H1 (cell line): ENCODE data around the gene ZBTB49. TPM values are rescaled to one million over a fixed set of nuclear protein-coding genes. Genes with fewer than 3 reads are reported as not detected.

Source experiments
- CTCF ChIA-PET: fragments of 300-600 bp; sonication (Branson Sonifier 250); formaldehyde crosslinking; loops from one replicate; lab custom pipeline; 2021; ENCODE audit not compliant: partially characterized antibody; lab: Charles Lee
- POLR2A ChIA-PET: fragments of 300-600 bp; sonication (Branson Sonifier 250); formaldehyde crosslinking; loops from one replicate; lab custom pipeline; 2021; ENCODE audit warnings: inconsistent platforms; ENCODE audit not compliant: partially characterized antibody; lab: Charles Lee
- DNase-seq, 2 experiments: peaks; one replicate each; pipeline versions ENCODE4 v3.0.0 to v3.0.0-alpha.2; 2010 to 2022; ENCODE audit warnings: low spot score in 2 of 2, low read depth in 1 of 2, mixed read lengths in 1 of 2
- FAIRE-seq: peaks from 2 replicates; lab custom pipeline; 2011; peaks lifted over from hg19 to GRCh38; lab: Jason Lieb, UNC
- H2AFZ ChIP-seq: 2 replicates; pipeline ENCODE4 v1.8.1; 2012; ENCODE audit warnings: low read length, inconsistent platforms
- H2AK5ac ChIP-seq: 2 replicates; pipeline ENCODE4 v1.6.1; 2013; ENCODE audit warnings: low read depth, low read length
- H2BK120ac ChIP-seq: replicated peaks from 2 replicates; pipeline ENCODE3; 2013; ENCODE audit warnings: low read depth, low read length, inconsistent platforms
- H2BK12ac ChIP-seq: 2 replicates; pipeline ENCODE4 v1.6.1; 2013; ENCODE audit warnings: low read depth, low read length
- H2BK15ac ChIP-seq: 2 replicates; pipeline ENCODE4 v1.6.1; 2013; ENCODE audit warnings: low read length
- H2BK20ac ChIP-seq: 2 replicates; pipeline ENCODE4 v1.6.1; 2013; ENCODE audit warnings: low read length
- H2BK5ac ChIP-seq: 2 replicates; pipeline ENCODE4 v1.6.1; 2013; ENCODE audit warnings: low read depth, low read length
- H3K14ac ChIP-seq: 2 replicates; pipeline ENCODE4 v1.6.1; 2013; ENCODE audit warnings: inconsistent platforms; ENCODE audit not compliant: insufficient read length
- H3K18ac ChIP-seq: 2 replicates; pipeline ENCODE4 v1.6.1; 2013; ENCODE audit warnings: low read length; ENCODE audit errors: extremely low read depth
- H3K23ac ChIP-seq: 2 replicates; pipeline ENCODE4 v1.6.1; 2013; ENCODE audit warnings: inconsistent platforms; ENCODE audit not compliant: insufficient read length
- H3K23me2 ChIP-seq: 2 replicates; pipeline ENCODE4 v1.6.1; 2013; ENCODE audit warnings: low read depth, low read length
- H3K27ac ChIP-seq: 2 replicates; pipeline ENCODE4 v1.6.1; 2011; ENCODE audit warnings: low read depth, low read length, inconsistent platforms
- H3K27me3 ChIP-seq, 4 experiments: replicated peaks in 1 of 4; 1 replicate in 1 of 4; 2 replicates in 3 of 4; pipeline versions ENCODE4 v1.6.1 to v1.8.1; 2011 to 2013; ENCODE audit warnings: low read length in 3 of 4, mild to moderate bottlenecking in 3 of 4, inconsistent platforms in 2 of 4, mixed read lengths in 2 of 4, moderate library complexity in 1 of 4; ENCODE audit not compliant: control insufficient read depth in 3 of 4, insufficient read depth in 3 of 4; ENCODE audit errors: extremely low read depth in 1 of 4
- H3K36me3 ChIP-seq, 4 experiments: 2 replicates each; pipeline versions ENCODE4 v1.6.1 to v1.8.1; 2011 to 2013; ENCODE audit warnings: mild to moderate bottlenecking in 4 of 4, low read length in 3 of 4, moderate library complexity in 2 of 4, control low read depth in 1 of 4, inconsistent platforms in 1 of 4; ENCODE audit not compliant: insufficient read depth in 4 of 4, control insufficient read depth in 2 of 4
- H3K4ac ChIP-seq: replicated peaks from 2 replicates; pipeline ENCODE3; 2013; ENCODE audit warnings: low read length, low read depth, mixed read lengths, inconsistent platforms; ENCODE audit not compliant: insufficient read length
- H3K4me1 ChIP-seq, 4 experiments: replicated peaks in 1 of 4; 1 replicate in 1 of 4; 2 replicates in 3 of 4; pipeline versions ENCODE4 v1.6.1 to v1.8.1; 2011 to 2013; ENCODE audit warnings: low read length in 3 of 4, inconsistent platforms in 2 of 4, mixed read lengths in 1 of 4; ENCODE audit not compliant: insufficient read depth in 4 of 4, control insufficient read depth in 3 of 4
- H3K4me2 ChIP-seq, 2 experiments: 2 replicates each; pipeline versions ENCODE4 v1.6.1 to v1.8.1; 2011 to 2013; ENCODE audit warnings: low read depth in 2 of 2, low read length in 2 of 2, control low read depth in 1 of 2, inconsistent platforms in 1 of 2, mild to moderate bottlenecking in 1 of 2; ENCODE audit not compliant: insufficient read depth in 1 of 2
- H3K4me3 ChIP-seq, 4 experiments: fragments of 200-600, 300-600 bp in 1 of 4; sonication (generic), shearing (Covaris generic), sonication (Bioruptor Twin) in 1 of 4; 2 replicates each; pipeline versions ENCODE4 v1.5.1 to v1.8.1; 2011 to 2016; ENCODE audit warnings: low read length in 4 of 4, low read depth in 3 of 4, control low read depth in 2 of 4, inconsistent platforms in 2 of 4, mild to moderate bottlenecking in 2 of 4, mixed read lengths in 1 of 4, moderate library complexity in 1 of 4; ENCODE audit not compliant: insufficient read depth in 2 of 4; ENCODE audit errors: extremely low read depth in 1 of 4
- H3K56ac ChIP-seq: replicated peaks from 2 replicates; pipeline ENCODE3; 2013; ENCODE audit warnings: low read depth, mild to moderate bottlenecking, mixed read lengths, low read length, inconsistent platforms; ENCODE audit not compliant: insufficient read length
- H3K79me1 ChIP-seq: 2 replicates; pipeline ENCODE4 v1.6.1; 2013; ENCODE audit warnings: low read depth, low read length, control low read depth
- H3K79me2 ChIP-seq, 2 experiments: 2 replicates each; pipeline versions ENCODE4 v1.6.1 to v1.8.1; 2012 to 2013; ENCODE audit warnings: low read length in 2 of 2, mild to moderate bottlenecking in 2 of 2, inconsistent platforms in 1 of 2; ENCODE audit not compliant: insufficient read depth in 2 of 2, control insufficient read depth in 1 of 2
- H3K9ac ChIP-seq, 4 experiments: replicated peaks in 1 of 4; 1 replicate in 1 of 4; 2 replicates in 3 of 4; pipeline versions ENCODE4 v1.6.1 to v1.8.1; 2011 to 2013; ENCODE audit warnings: low read depth in 3 of 4, low read length in 3 of 4, control low read depth in 2 of 4, mild to moderate bottlenecking in 2 of 4, moderate library complexity in 2 of 4, inconsistent platforms in 1 of 4; ENCODE audit errors: extremely low read depth in 1 of 4
- H3K9me3 ChIP-seq, 2 experiments: 2 replicates each; pipeline versions ENCODE4 v1.6.1 to v1.8.1; 2012 to 2013; ENCODE audit warnings: mild to moderate bottlenecking in 2 of 2, moderate library complexity in 2 of 2, control low read depth in 1 of 2, inconsistent platforms in 1 of 2, low read depth in 1 of 2, low read length in 1 of 2, mixed read lengths in 1 of 2; ENCODE audit not compliant: insufficient read depth in 2 of 2
- H4K20me1 ChIP-seq, 2 experiments: replicated peaks in 1 of 2; 2 replicates each; pipeline versions ENCODE3 to v1.8.1; 2011 to 2013; ENCODE audit warnings: inconsistent platforms in 2 of 2, low read length in 2 of 2, mild to moderate bottlenecking in 1 of 2; ENCODE audit not compliant: insufficient read depth in 2 of 2, control insufficient read depth in 1 of 2
- H4K5ac ChIP-seq: 2 replicates; pipeline ENCODE4 v1.6.1; 2013; ENCODE audit warnings: low read length, low read depth, mixed read lengths, inconsistent platforms; ENCODE audit not compliant: insufficient read length
- H4K8ac ChIP-seq: 2 replicates; pipeline ENCODE4 v1.8.0; 2013; ENCODE audit warnings: mild to moderate bottlenecking, moderate library complexity, low read length, inconsistent platforms; ENCODE audit not compliant: insufficient read depth; ENCODE audit errors: extremely low read depth
- H4K91ac ChIP-seq: replicated peaks from 2 replicates; pipeline ENCODE3; 2013; ENCODE audit warnings: low read length, mixed read lengths, inconsistent platforms; ENCODE audit not compliant: insufficient read length
- BACH1 ChIP-seq: IDR thresholded peaks from 2 replicates; pipeline ENCODE4 v1.6.1; 2012; ENCODE audit warnings: low read length, improper control_type of control experiment
- PHF8 ChIP-seq: fragments of 200-600 bp; sonication (generic); conservative IDR thresholded peaks from 2 replicates; pipeline ENCODE4 v1.7.1; 2012; ENCODE audit warnings: low read depth, mild to moderate bottlenecking, inconsistent platforms, low read length, moderate library complexity
- POLR2A ChIP-seq, 2 experiments: IDR thresholded peaks; 1 replicate in 1 of 2; 2 replicates in 1 of 2; pipeline ENCODE4 v1.6.1; 2011; ENCODE audit warnings: low read depth in 2 of 2, low read length in 2 of 2, mild to moderate bottlenecking in 2 of 2; ENCODE audit errors: control extremely low read depth in 1 of 2
- SRF ChIP-seq: IDR thresholded peaks from 2 replicates; pipeline ENCODE4 v1.6.1; 2011; ENCODE audit warnings: mild to moderate bottlenecking, low read depth, low read length, moderate library complexity
- TAF7 ChIP-seq: optimal IDR thresholded peaks from 2 replicates; pipeline ENCODE3; 2011; ENCODE audit warnings: low read depth, mild to moderate bottlenecking, inconsistent platforms, low read length, moderate library complexity, borderline replicate concordance
- TBP ChIP-seq: IDR thresholded peaks from 2 replicates; pipeline ENCODE4 v1.6.1; 2011; ENCODE audit warnings: low read depth, low read length, improper control_type of control experiment
- WGBS, 2 experiments: shearing (Covaris generic) in 1 of 2; methylation state at CpG; one replicate each; pipeline versions ENCODE4 v1.1.6 to v1.1.7; 2013 to 2015; ENCODE audit warnings: low lambda C conversion rate in 2 of 2, mixed read lengths in 2 of 2, inconsistent platforms in 1 of 2, low coverage in 1 of 2, missing lambda C conversion rate in 1 of 2; ENCODE audit not compliant: insufficient replicate concordance in 2 of 2, insufficient coverage in 1 of 2, insufficient read length in 1 of 2; ENCODE audit errors: extremely low coverage in 1 of 2, missing lambda C conversion rate in 1 of 2; 5-methylcytosine and 5-hydroxymethylcytosine counted together
- polyA plus RNA-seq, 7 experiments: library from polyadenylated mRNA; depleted of rRNA in 3 of 7; stranded (reverse) in 5 of 7; unstranded in 2 of 7; fragments of >200 nt in 5 of 7; fragments of 200-250 nt in 2 of 7; gene quantifications; 1 replicate in 5 of 7; 2 replicates in 1 of 7; 4 replicates in 1 of 7; pipeline versions ENCODE4 v1.2.1 to v1.2.3, GENCODE V29; 2011 to 2013; ENCODE audit warnings: missing spikeins in 2 of 7, mixed read lengths in 2 of 7
- total RNA-seq: library from RNA; stranded (reverse); fragmentation: NEBNext Ultra II Directional; extraction: Animal tissue kit (Norgen Biotek cat#: 25700); gene quantifications from 2 replicates; pipeline ENCODE4 v1.2.1, GENCODE V29; 2021
- TF ChIP-seq, protein P1 (sequence below): IDR thresholded peaks from 2 replicates; pipeline ENCODE4 v1.6.1; 2012; ENCODE audit warnings: inconsistent platforms
- TF ChIP-seq, protein P2 (sequence below), 3 experiments: IDR thresholded peaks; 1 replicate in 2 of 3; 2 replicates in 1 of 3; pipeline versions ENCODE4 v1.5.1 to v1.6.1; 2011; ENCODE audit warnings: low read length in 3 of 3, mild to moderate bottlenecking in 3 of 3, inconsistent platforms in 2 of 3, low read depth in 1 of 3, moderate library complexity in 1 of 3; ENCODE audit not compliant: insufficient read depth in 1 of 3; ENCODE audit errors: control extremely low read depth in 1 of 3

ZBTB49 gene
- total and polyA plus RNA-seq, 2 of the 8 experiments (the other 6 are each of a cell fraction or from before 2014, with no cell fraction given): 4.2 to 6.8 TPM

DNA sequence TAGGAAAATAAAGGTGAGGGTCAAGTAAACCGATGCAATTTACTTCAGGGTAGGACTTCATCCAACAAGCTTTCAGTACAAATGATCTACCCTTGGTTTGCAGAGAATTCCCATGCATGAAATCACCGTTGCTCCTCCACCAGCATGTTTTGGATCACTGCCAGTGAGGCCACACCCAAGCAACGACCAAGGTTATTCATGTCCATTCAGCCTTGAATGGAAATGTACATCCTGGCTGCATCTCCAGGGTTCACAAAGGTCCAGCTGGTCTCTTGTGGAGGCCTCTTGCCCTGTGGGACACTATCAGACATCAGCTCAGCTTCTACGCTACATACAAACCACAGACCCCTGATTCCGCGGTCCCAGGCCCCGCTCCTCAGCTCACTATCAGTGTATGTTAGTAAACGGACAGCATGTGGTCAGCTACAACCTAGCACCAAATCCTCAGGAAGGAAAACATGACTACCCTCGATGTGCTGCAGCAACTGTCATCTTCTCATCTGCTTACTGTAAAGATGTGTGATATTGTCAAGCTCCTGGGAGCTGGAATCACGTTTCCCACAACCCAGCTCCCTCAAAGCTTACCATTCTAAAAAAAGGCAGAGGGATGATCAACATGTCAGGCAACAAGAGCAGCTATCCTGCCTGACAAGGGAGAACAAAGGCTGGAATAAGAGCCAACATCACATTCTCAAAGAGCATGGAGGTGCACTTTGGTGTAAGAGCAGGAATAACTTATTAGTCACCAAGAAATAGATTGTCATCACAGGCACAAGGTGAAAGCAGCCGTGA is 5.0 kb upstream of the ZBTB49 start:
- 89% methylated on average over 11 of the region's 11 CpGs; no CpG with 5 or more reads in 1 of the 2 experiments for WGBS, 2 experiments
- no peak overlapping the region for H4K91ac ChIP-seq
- peaks cover 11% of the 10 kb centered on the region for H3K23me2 ChIP-seq
- no peak overlapping the region for H3K18ac ChIP-seq
- H4K5ac ChIP-seq: no peak overlapping the region
- no peak overlapping the region for H3K9ac ChIP-seq
- no peak overlapping the region for H3K56ac ChIP-seq
- no peaks in the 10 kb centered on the region for H3K27me3 ChIP-seq
- no peak overlapping the region for H3K27ac ChIP-seq
- H3K4me2 ChIP-seq: no peak overlapping the region
- DNase-seq (no peak), FAIRE-seq (no peak)
- no peak overlapping the region for H2AFZ ChIP-seq
- no peak overlapping the region for H3K14ac ChIP-seq
- H3K36me3 ChIP-seq: peaks cover 17 to 47% (median 43%) of the 10 kb centered on the region in 4 experiments
- POLR2A ChIA-PET: interaction anchor here (0.9 to 1.3 kb wide), 2 partner anchors 7 to 13 kb away, joined by 3 read pairs; no protein-coding TSS in a partner anchor
- no peak overlapping the region for H4K8ac ChIP-seq
- no peaks in the 10 kb centered on the region for H3K9me3 ChIP-seq
- H2BK20ac ChIP-seq: no peak overlapping the region
- no peak overlapping the region for H2BK120ac ChIP-seq
- no peak overlapping the region for H3K4me3 ChIP-seq
- no peak overlapping the region for H3K23ac ChIP-seq
- H2AK5ac ChIP-seq: no peak overlapping the region
- no peak overlapping the region for H2BK12ac ChIP-seq
- no peak overlapping the region for H2BK5ac ChIP-seq
- CTCF ChIA-PET: interaction anchor here (1.2 to 1.8 kb wide), 3 partner anchors 12 to 51 kb away, joined by 3 to 11 read pairs (median 7); no protein-coding TSS in a partner anchor
- no peak overlapping the region for H2BK15ac ChIP-seq
- H4K20me1 ChIP-seq: peaks cover 0 to 16% of the 10 kb centered on the region in 2 experiments
- peaks cover 14 to 42% of the 10 kb centered on the region in 2 experiments for H3K79me2 ChIP-seq
- H3K4ac ChIP-seq: no peak overlapping the region
- peaks cover 0 to 7% (median 4%) of the 10 kb centered on the region in 4 experiments; a peak in 4 of 7 replicates for H3K4me1 ChIP-seq
- H3K79me1 ChIP-seq: peaks cover 15% of the 10 kb centered on the region
- TF ChIP-seq, protein P1, sequence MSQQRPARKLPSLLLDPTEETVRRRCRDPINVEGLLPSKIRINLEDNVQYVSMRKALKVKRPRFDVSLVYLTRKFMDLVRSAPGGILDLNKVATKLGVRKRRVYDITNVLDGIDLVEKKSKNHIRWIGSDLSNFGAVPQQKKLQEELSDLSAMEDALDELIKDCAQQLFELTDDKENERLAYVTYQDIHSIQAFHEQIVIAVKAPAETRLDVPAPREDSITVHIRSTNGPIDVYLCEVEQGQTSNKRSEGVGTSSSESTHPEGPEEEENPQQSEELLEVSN: no peak
- TF ChIP-seq POLR2A (IDR thresholded peaks at IDR 0.05; ENCODE audit: control extremely low read depth in 1 of 2, low read depth in 2 of 2, low read length in 2 of 2) (no peak), SRF (no peak), BACH1 (no peak), PHF8 (no peak), TAF7 (no peak), TBP (no peak)
- TF ChIP-seq, protein P2, sequence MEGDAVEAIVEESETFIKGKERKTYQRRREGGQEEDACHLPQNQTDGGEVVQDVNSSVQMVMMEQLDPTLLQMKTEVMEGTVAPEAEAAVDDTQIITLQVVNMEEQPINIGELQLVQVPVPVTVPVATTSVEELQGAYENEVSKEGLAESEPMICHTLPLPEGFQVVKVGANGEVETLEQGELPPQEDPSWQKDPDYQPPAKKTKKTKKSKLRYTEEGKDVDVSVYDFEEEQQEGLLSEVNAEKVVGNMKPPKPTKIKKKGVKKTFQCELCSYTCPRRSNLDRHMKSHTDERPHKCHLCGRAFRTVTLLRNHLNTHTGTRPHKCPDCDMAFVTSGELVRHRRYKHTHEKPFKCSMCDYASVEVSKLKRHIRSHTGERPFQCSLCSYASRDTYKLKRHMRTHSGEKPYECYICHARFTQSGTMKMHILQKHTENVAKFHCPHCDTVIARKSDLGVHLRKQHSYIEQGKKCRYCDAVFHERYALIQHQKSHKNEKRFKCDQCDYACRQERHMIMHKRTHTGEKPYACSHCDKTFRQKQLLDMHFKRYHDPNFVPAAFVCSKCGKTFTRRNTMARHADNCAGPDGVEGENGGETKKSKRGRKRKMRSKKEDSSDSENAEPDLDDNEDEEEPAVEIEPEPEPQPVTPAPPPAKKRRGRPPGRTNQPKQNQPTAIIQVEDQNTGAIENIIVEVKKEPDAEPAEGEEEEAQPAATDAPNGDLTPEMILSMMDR (IDR thresholded peaks at IDR 0.05; ENCODE audit: control extremely low read depth in 1 of 3, insufficient read depth in 1 of 3, low read depth in 1 of 3, low read length in 3 of 3): no peak
